H54 (cell line): ENCODE data around the gene ZFX.

Experiments
- DNase-seq: peaks from one replicate; pipeline ENCODE4 v3.0.0; 2011; ENCODE audit warnings: low spot score, mixed read lengths; ENCODE audit not compliant: insufficient read length
- FAIRE-seq: peaks from 3 replicates; lab custom pipeline; 2011; peaks lifted over from hg19 to GRCh38; lab: Jason Lieb, UNC
- POLR2A ChIP-seq: IDR thresholded peaks from 2 replicates; pipeline ENCODE4 v1.6.1; 2011; ENCODE audit warnings: low read depth, mild to moderate bottlenecking, low read length

The ZFX gene

GRCh38 chrX:24166078-24166477 lies 16.5 kb downstream of the ZFX start:
- no peak for TF ChIP-seq POLR2A
- FAIRE-seq (no peak), DNase-seq (no peak)

- DNase-seq (no peak), FAIRE-seq (no peak)
- no peak for TF ChIP-seq POLR2A
Measured at GRCh38 chrX:24167719-24168472, 18.4 kb downstream of the ZFX start.

DNA sequence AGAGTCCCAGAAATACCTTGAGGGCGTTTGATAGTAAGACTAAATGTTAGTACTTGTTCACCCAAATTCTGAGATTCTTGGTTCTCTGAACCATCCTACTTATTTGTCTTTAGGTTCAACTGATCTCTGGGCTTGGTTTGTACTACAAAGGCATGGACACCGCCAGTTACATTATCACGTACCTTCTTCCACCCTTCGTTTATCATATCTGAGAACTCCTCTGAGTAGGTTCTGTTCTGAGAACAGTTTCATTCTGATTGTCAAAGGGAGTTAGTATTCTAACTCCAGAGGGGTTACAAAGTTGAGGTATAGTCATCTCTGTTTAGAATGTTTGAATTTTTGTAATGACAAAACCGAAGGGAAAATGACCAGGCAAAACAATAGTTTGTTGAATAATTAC lies 19.3 kb downstream of the ZFX start:
- no peak for FAIRE-seq
- TF ChIP-seq POLR2A: no peak
- DNase-seq: no peak

DNA sequence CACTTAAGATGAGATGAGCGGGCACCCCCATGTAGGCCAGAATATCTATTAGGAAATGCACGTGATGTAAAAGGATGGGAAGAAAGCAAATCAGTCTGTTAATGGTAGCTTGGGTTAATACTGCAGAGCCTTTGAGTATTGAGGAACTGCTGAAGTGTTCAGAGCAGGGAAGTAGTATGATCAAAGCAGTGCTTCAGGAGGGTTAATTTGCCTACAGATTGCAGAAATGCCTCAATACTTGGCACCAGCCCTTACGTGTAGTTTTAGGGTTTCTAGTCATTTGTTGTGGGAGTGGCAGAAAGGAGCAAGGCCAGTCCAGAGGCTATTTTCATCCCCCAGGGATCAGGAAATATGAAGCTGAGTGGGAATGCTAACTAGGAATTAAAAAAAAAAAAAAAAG lies 19.7 kb downstream of the ZFX start:
- FAIRE-seq: no peak
- DNase-seq: no peak
- TF ChIP-seq POLR2A: no peak

GRCh38 chrX:24173115-24173847 lies 23.8 kb downstream of the ZFX start:
- FAIRE-seq (no peak), DNase-seq (no peak)
- no peak for TF ChIP-seq POLR2A

GRCh38 chrX:24175276-24175675 lies 25.7 kb downstream of the ZFX start:
- TF ChIP-seq POLR2A: no peak
- DNase-seq (no peak), FAIRE-seq (no peak)

DNA sequence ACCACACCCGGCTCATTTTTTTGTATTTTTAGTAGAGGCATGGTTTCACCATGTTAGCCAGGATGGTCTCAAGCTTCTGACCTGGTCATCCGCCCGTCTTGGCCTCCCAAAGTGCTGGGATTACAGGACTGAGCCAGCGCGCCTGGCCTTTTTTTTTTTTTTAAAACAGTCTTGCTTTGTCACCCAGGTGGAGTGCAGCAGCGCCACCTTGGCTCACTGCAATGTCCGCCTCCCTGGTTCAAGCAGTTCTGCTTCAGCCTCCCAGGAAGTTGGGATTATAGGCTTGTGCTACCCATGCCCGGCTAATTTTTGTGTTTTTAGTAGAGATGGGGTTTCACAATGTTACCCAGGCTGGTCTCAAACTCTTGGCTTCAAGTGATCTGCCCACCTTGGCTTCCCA lies 28.9 kb downstream of the ZFX start:
- DNase-seq (no peak), FAIRE-seq (no peak)
- TF ChIP-seq POLR2A: no peak

DNA sequence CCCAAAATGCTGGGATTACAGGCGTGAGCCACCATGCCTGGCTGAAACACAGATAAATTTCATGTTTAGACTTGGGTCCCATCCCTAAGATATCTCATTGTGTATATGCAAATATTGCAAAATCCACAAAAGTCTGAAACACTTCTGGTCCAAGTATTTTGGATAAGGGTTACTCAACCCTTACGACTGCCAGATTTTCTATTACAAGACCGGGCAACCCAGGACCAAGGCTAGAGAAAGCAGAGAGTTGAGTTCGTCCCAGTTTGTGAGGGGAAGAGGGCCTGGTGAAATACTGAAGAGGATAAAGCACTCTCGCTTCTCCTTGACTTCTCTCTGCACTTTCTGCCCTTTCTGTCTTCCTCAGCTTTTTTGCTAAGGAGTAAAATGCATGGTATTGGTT lies 34.5 kb downstream of the ZFX start:
- TF ChIP-seq POLR2A: no peak
- DNase-seq: no peak
- FAIRE-seq: no peak

DNA sequence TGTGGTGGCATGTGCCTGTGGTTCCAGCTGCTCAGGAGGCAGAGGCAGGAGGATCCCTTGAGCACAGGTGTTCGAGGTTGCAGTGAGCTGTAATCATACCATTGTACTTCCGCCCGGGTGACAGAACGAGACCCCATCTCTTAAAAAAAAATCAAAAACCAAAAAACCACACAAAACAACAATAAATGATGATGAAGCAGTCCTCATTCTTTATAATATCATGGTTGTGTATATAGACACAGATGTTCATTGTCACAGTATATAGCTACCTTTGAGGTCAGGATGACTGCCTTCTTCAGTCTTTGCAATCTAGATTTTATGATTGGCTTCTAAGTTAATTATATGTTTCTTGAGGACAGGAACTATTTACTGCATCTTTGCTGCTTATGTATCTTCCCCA lies 37.0 kb downstream of the ZFX start:
- no peak for DNase-seq
- no peak for TF ChIP-seq POLR2A
- no peak for FAIRE-seq

- FAIRE-seq (no peak), DNase-seq (no peak)
- no peak for TF ChIP-seq POLR2A
Measured at GRCh38 chrX:24186986-24187385, 37.5 kb downstream of the ZFX start.

DNA sequence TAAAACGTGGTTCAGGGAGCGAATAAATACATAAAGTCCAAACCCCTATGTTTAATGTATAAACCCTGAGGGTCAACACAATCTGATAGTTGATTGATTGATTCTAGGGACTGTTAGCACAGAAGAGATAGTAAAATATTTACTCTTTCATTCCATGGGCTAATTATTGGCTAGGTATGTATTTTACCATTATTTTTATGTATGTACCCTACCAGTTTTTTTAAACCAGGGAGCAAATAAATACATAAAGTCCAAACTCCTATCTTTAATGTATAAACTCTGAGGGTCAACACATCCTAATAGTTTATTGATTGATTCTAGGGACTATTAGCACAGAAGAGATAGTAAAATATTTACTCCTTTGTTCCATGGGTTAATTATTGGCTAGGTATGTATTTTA lies 40.0 kb downstream of the ZFX start:
- TF ChIP-seq POLR2A: no peak
- FAIRE-seq (no peak), DNase-seq (no peak)

DNA sequence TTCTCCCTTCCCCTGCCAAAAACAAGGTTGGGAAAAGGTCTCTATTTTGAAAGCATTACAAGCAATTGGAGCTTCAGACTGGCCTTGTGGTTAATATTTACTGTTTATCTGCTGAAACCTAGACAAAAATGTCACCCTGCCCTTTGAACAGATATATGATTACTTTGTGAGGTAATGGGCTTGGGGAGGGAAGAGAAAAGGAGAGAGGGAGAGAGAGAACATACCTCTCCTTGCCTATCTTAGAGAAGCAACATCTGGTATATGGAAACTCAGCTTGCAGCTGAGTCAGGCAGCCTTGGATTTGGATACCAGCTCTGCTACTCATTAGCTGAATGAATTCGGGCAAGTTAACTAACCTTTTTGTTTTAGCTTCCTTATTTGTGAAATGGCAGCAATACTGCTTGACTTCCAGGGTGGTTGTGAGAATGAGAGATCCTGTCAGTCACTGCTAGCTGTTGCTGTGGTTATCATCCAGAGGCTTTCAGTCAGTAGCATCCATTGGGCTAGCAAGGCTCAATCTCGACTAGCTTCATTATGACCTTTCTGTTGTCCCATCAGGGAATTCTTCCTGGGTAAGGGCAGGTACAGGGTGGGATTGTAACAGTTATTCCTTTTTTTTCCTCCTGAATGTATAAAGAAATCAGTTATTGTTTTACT lies 41.1 kb downstream of the ZFX start:
- DNase-seq (no peak), FAIRE-seq (no peak)
- no peak for TF ChIP-seq POLR2A

- no peak for FAIRE-seq
- DNase-seq: no peak
- TF ChIP-seq POLR2A: no peak
Measured at GRCh38 chrX:24196509-24196908, 47.0 kb downstream of the ZFX start.

DNA sequence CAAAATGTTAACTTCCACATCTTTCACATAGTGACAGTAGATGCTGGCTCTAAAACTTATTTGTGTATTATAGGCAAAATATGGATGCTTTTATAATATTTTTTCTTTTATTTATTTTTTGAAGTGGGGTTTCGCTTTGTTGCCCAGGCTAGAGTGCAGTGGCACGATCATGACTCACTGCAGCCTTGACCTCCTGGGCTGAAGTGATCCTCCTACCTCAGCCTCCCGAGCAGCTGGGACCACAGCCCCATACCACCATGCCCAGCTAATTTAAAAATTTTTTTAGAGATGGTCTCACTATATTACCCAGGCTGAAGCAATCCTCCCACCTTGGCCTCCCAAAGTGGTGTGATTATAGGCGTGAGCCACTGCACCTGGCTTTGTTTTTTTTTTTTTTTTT lies 48.6 kb downstream of the ZFX start:
- DNase-seq: no peak
- no peak for TF ChIP-seq POLR2A
- no peak for FAIRE-seq

DNA sequence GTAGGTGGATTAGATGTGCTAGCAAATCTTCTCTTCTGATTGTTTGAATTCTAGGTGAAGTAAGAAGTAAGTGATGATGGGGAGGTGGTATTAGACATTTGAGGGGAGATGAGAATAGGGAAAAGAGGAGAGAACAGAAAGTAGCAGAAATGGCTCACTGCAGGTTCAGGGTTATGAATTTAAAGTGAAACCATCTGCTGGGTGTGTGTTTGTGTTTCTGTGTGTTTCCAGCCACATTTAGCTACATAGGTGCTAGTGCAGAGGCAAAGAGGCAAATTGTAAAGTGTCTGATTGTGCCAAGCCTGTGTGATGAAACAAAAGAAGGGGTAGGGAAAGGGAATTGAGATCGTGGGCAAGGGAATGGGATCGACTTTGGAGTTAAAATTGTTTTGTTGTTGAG lies 50.6 kb downstream of the ZFX start:
- DNase-seq (no peak), FAIRE-seq (no peak)
- TF ChIP-seq POLR2A: no peak
